Hepatocyte (in vitro differentiated cells): Measurements from ENCODE around the gene S1PR5. TPM values are rescaled to one million over a fixed set of nuclear protein-coding genes. Genes with fewer than 3 reads are reported as not detected.

Experiments used
- DNase-seq: peaks from one replicate; pipeline ENCODE4 v3.0.0-alpha.2; 2016; ENCODE audit warnings: low spot score
- H2AFZ ChIP-seq: fragments of 200-600 bp; sonication (generic); 2 replicates; pipeline ENCODE4 v1.6.0; 2016; ENCODE audit warnings: antibody characterized with exemption, mild to moderate bottlenecking
- H3K27ac ChIP-seq: fragments of 200-600 bp; sonication (generic); 2 replicates; pipeline ENCODE4 v1.5.1; 2016; ENCODE audit warnings: mild to moderate bottlenecking
- H3K27me3 ChIP-seq: fragments of 200-600 bp; sonication (generic); 2 replicates; pipeline ENCODE4 v1.6.1; 2016
- H3K36me3 ChIP-seq: fragments of 200-600 bp; sonication (generic); replicated peaks from 2 replicates; pipeline ENCODE4 v1.5.1; 2016; ENCODE audit warnings: low read depth; ENCODE audit not compliant: insufficient read depth
- H3K4me1 ChIP-seq: fragments of 200-600 bp; sonication (generic); 2 replicates; pipeline ENCODE4 v1.5.1; 2016; ENCODE audit warnings: mild to moderate bottlenecking, moderate library complexity; ENCODE audit not compliant: insufficient read depth
- H3K4me2 ChIP-seq: fragments of 200-600 bp; sonication (generic); 2 replicates; pipeline ENCODE4 v1.6.0; 2016
- H3K4me3 ChIP-seq: fragments of 200-600 bp; sonication (generic); 2 replicates; pipeline ENCODE4 v1.5.1; 2016; ENCODE audit warnings: mild to moderate bottlenecking
- H3K79me2 ChIP-seq: fragments of 200-600 bp; sonication (generic); 2 replicates; pipeline ENCODE4 v1.6.0; 2017; ENCODE audit warnings: mild to moderate bottlenecking
- H3K9me2 ChIP-seq: fragments of 200-600 bp; sonication (generic); replicated peaks from 2 replicates; pipeline ENCODE4 v1.6.0; 2017; ENCODE audit warnings: mild to moderate bottlenecking; ENCODE audit not compliant: insufficient read depth
- H3K9me3 ChIP-seq: fragments of 200-600 bp; sonication (generic); 2 replicates; pipeline ENCODE4 v1.5.1; 2016; ENCODE audit warnings: low read depth, mild to moderate bottlenecking
- H4K20me1 ChIP-seq: fragments of 200-600 bp; sonication (generic); 2 replicates; pipeline ENCODE4 v1.6.0; 2016; ENCODE audit warnings: mild to moderate bottlenecking; ENCODE audit not compliant: insufficient read depth, poor library complexity, severe bottlenecking
- CTCF ChIP-seq: fragments of 200-600 bp; sonication (generic); IDR thresholded peaks from 2 replicates; pipeline ENCODE4 v1.5.1; 2016; ENCODE audit warnings: antibody characterized with exemption, mild to moderate bottlenecking; ENCODE audit not compliant: poor library complexity
- EZH2 ChIP-seq: fragments of 200-600 bp; sonication (generic); IDR thresholded peaks from 2 replicates; pipeline ENCODE4 v1.6.1; 2016; ENCODE audit warnings: antibody characterized with exemption, mild to moderate bottlenecking, borderline replicate concordance
- EZH2phosphoT487 ChIP-seq: fragments of 200-600 bp; sonication (generic); IDR thresholded peaks from one replicate; pipeline ENCODE4 v1.6.1; 2018; ENCODE audit warnings: antibody characterized with exemption, mild to moderate bottlenecking, low read depth, moderate library complexity; ENCODE audit not compliant: unreplicated experiment, severe bottlenecking
- WGBS: methylation state at CpG from one replicate; pipeline ENCODE4 v1.1.6; 2016; ENCODE audit warnings: low lambda C conversion rate; ENCODE audit errors: missing lambda C conversion rate; 5-methylcytosine and 5-hydroxymethylcytosine counted together
- polyA plus RNA-seq: library from polyadenylated mRNA; unstranded; fragments of >200 nt; fragmentation: Nextera tagmentation; extraction: Ambion mirVana; gene quantifications from 2 replicates; pipeline ENCODE4 v1.2.1, GENCODE V29; 2016
- total RNA-seq: library from RNA; depleted of rRNA; stranded (reverse); fragments of >200 nt; gene quantifications from 2 replicates; pipeline ENCODE4 v1.2.3, GENCODE V29; 2014

The S1PR5 gene
- total and polyA plus RNA-seq, 2 experiments from 2014 or later, result 0.17 to 0.75 TPM

- no peak overlapping the region for H3K4me2 ChIP-seq
- no peaks in the 10 kb centered on the region for H3K9me2 ChIP-seq
- H3K27me3 ChIP-seq, result no peaks in the 10 kb centered on the region
- H3K36me3 ChIP-seq, result no peaks in the 10 kb centered on the region
- no peak for DNase-seq
- no peak overlapping the region for H3K4me3 ChIP-seq
- H4K20me1 ChIP-seq, result peaks cover 2% of the 10 kb centered on the region
- H2AFZ ChIP-seq, result no peak overlapping the region
- no peaks in the 10 kb centered on the region for H3K4me1 ChIP-seq
- WGBS, result 97% methylated on average over 43 of the region's 43 CpGs
- H3K9me3 ChIP-seq, result no peaks in the 10 kb centered on the region
- H3K27ac ChIP-seq, result no peak overlapping the region
- peaks cover 18% of the 10 kb centered on the region for H3K79me2 ChIP-seq
- TF ChIP-seq EZH2 (no peak), EZH2phosphoT487 (no peak), CTCF (no peak)
Observed at GRCh38 chr19:10491472-10492047, 25.7 kb downstream of the S1PR5 start.

GRCh38 chr19:10486551-10486950 is 30.7 kb downstream of the S1PR5 start:
- H3K27ac ChIP-seq, result no peak overlapping the region
- no peaks in the 10 kb centered on the region for H3K4me1 ChIP-seq
- no peak overlapping the region for H3K4me2 ChIP-seq
- peaks cover 4% of the 10 kb centered on the region for H3K79me2 ChIP-seq
- no peaks in the 10 kb centered on the region for H4K20me1 ChIP-seq
- DNase-seq, result no peak
- H3K4me3 ChIP-seq, result no peak overlapping the region
- no peaks in the 10 kb centered on the region for H3K27me3 ChIP-seq
- H3K9me3 ChIP-seq, result no peaks in the 10 kb centered on the region
- no peak overlapping the region for H2AFZ ChIP-seq
- TF ChIP-seq CTCF, result no peak
- no peak for TF ChIP-seq EZH2phosphoT487
- no peak for TF ChIP-seq EZH2
- H3K9me2 ChIP-seq, result no peaks in the 10 kb centered on the region
- H3K36me3 ChIP-seq, result no peaks in the 10 kb centered on the region
- WGBS, result 93% methylated on average over 13 of the region's 13 CpGs

- DNase-seq, result peak; percentile 71
- no peak overlapping the region for H2AFZ ChIP-seq
- TF ChIP-seq CTCF (peak; percentile 58), EZH2phosphoT487 (no peak)
- no peak overlapping the region for H3K27ac ChIP-seq
- no peaks in the 10 kb centered on the region for H3K4me1 ChIP-seq
- WGBS, result 10% methylated on average over 26 of the region's 36 CpGs
- H4K20me1 ChIP-seq, result no peaks in the 10 kb centered on the region
- H3K4me2 ChIP-seq, result peak overlapping the region; percentile 66
- no peak overlapping the region for H3K4me3 ChIP-seq
- no peaks in the 10 kb centered on the region for H3K9me3 ChIP-seq
- no peaks in the 10 kb centered on the region for H3K9me2 ChIP-seq
- no peaks in the 10 kb centered on the region for H3K27me3 ChIP-seq
- H3K36me3 ChIP-seq, result no peaks in the 10 kb centered on the region
- no peaks in the 10 kb centered on the region for H3K79me2 ChIP-seq
Observed at GRCh38 chr19:10478903-10479384, 38.3 kb downstream of the S1PR5 start.

- H3K36me3 ChIP-seq, result no peaks in the 10 kb centered on the region
- H3K4me3 ChIP-seq, result no peak overlapping the region
Observed at GRCh38 chr19:10478476-10478875, 38.8 kb downstream of the S1PR5 start.

More at GRCh38 chr19:10478476-10478875, 38.8 kb downstream of the S1PR5 start:
- Histone ChIP-seq H2AFZ (no peak overlapping the region), H3K4me2 (peak overlapping the region; percentile 66), H3K4me1 (no peaks in the 10 kb centered on the region), H4K20me1 (no peaks in the 10 kb centered on the region), H3K27ac (no peak overlapping the region), H3K9me2 (no peaks in the 10 kb centered on the region), H3K27me3 (no peaks in the 10 kb centered on the region), H3K79me2 (no peaks in the 10 kb centered on the region), H3K9me3 (no peaks in the 10 kb centered on the region)
- WGBS, result 47% methylated on average over 5 of the region's 5 CpGs
- no peak for DNase-seq
- no peak for TF ChIP-seq EZH2phosphoT487
- TF ChIP-seq CTCF, result no peak
- TF ChIP-seq EZH2, result no peak
